ENCODE data around the gene MRPL50. TPM values are rescaled to one million over a fixed set of nuclear protein-coding genes. Genes with fewer than 3 reads are reported as not detected.

Gene MRPL50
- total RNA-seq, 4 donors from 2014 or later = 3.4 to 16.1 (median 9.5) TPM

DNA sequence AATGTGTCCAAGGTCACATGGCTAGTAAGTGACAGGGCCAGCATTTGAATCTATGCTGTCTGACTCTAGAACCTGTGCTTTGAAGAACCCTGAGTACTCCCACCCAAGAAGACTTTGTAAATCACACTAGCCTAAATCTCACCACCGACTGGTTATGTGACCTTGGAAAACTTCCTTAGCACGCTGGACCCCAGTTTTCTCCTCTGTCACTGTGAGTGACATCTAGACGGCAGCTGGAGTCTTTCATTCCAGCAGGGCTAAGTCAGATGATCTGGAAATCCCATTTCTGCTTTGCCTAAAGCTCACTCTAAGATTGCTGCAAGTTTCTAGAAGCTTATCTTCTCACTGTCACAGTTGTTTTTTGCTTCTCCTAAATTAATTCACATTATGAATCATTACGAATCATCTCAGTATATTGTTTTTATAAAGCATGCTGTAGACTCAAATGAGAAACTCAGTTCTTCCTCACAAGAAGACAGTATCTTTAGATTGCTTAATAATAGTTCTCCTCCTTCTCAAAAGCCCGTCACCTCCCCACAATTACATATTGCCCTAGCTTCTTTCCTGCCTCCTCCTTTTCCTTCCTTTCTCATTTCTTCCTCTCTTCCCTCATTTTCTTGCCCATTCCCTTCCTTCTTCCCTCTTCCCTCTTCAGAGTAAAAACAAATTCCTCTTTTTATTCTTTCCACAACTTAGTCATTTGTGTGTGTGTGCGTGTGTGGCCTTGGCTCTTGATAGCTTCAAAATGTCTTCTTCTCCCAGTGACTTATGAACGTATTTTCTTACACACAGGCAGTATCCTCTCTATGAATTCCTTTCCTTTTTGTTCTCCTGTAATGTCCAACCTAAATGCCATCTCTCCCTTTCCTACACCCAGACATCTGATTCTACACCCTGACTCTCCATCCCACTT, 20.4 kb upstream of the MRPL50 start:
- no peak overlapping the region for H3K27ac ChIP-seq
- no peak for DNase-seq
- intact Hi-C loops (cut with DNase I; ENCODE audit: low total_unique reads) (no loop called here), in situ Hi-C loops (cut with MboI; ENCODE audit: low pct_ligation_motif_present in 1 of 4, low pct_unique_long_range_greater_than_20kb in 1 of 4, low sequenced_read_pairs in 3 of 4) (no loop called here)
- H3K4me3 ChIP-seq = no peak overlapping the region
- TF ChIP-seq EP300 (IDR thresholded peaks at IDR 0.05; ENCODE audit: low read depth) (no peak), POLR2AphosphoS5 (IDR thresholded peaks at IDR 0.05) (no peak)
- TF ChIP-seq, protein P1, sequence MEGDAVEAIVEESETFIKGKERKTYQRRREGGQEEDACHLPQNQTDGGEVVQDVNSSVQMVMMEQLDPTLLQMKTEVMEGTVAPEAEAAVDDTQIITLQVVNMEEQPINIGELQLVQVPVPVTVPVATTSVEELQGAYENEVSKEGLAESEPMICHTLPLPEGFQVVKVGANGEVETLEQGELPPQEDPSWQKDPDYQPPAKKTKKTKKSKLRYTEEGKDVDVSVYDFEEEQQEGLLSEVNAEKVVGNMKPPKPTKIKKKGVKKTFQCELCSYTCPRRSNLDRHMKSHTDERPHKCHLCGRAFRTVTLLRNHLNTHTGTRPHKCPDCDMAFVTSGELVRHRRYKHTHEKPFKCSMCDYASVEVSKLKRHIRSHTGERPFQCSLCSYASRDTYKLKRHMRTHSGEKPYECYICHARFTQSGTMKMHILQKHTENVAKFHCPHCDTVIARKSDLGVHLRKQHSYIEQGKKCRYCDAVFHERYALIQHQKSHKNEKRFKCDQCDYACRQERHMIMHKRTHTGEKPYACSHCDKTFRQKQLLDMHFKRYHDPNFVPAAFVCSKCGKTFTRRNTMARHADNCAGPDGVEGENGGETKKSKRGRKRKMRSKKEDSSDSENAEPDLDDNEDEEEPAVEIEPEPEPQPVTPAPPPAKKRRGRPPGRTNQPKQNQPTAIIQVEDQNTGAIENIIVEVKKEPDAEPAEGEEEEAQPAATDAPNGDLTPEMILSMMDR (IDR thresholded peaks at IDR 0.05) = no peak
- H3K4me1 ChIP-seq = no peaks in the 10 kb centered on the region
- no peaks in the 10 kb centered on the region for H3K27me3 ChIP-seq
- WGBS, 2 donors (ENCODE audit: low coverage in 1 of 2) = 75 to 81% methylated on average over 7 of the region's 7 CpGs
- peaks cover 4 to 18% of the 10 kb centered on the region in 2 donors for H3K9me3 ChIP-seq
- no peaks in the 10 kb centered on the region for H3K36me3 ChIP-seq

DNA sequence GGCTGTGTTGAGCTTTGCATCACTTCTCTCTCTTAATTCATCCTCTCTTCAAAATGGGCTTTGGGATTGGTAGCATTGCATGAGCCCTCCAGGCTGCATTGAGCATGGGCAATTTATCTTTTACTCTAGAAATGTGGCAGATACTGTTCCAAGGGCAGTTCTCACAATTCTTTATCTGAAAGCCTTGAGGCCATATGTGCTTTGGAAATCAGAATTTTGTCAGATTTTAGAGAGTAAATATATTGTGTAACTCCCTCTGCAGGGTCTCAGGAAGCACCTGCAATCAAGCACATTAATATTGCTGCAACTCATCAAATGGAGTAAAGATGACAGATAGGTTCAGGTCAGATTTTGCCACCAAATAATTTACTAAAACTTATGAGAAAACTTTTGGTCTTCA, 19.6 kb upstream of the MRPL50 start:
- no peak overlapping the region for H3K27ac ChIP-seq
- TF ChIP-seq, protein P1 (IDR thresholded peaks at IDR 0.05) = no peak
- TF ChIP-seq POLR2AphosphoS5 (IDR thresholded peaks at IDR 0.05) = no peak
- TF ChIP-seq POLR2A (IDR thresholded peaks at IDR 0.05) = no peak
- TF ChIP-seq EP300 (IDR thresholded peaks at IDR 0.05; ENCODE audit: low read depth) = no peak
- no peak overlapping the region for H3K4me3 ChIP-seq
- H3K36me3 ChIP-seq = no peaks in the 10 kb centered on the region
- in situ Hi-C loops (cut with MboI; ENCODE audit: low pct_ligation_motif_present in 1 of 4, low pct_unique_long_range_greater_than_20kb in 1 of 4, low sequenced_read_pairs in 3 of 4) (no loop called here), intact Hi-C loops (cut with DNase I; ENCODE audit: low total_unique reads) (no loop called here)
- no peaks in the 10 kb centered on the region for H3K27me3 ChIP-seq
- peaks cover 12 to 26% of the 10 kb centered on the region in 2 donors for H3K9me3 ChIP-seq
- DNase-seq = no peak
- H3K4me1 ChIP-seq = no peaks in the 10 kb centered on the region

DNA sequence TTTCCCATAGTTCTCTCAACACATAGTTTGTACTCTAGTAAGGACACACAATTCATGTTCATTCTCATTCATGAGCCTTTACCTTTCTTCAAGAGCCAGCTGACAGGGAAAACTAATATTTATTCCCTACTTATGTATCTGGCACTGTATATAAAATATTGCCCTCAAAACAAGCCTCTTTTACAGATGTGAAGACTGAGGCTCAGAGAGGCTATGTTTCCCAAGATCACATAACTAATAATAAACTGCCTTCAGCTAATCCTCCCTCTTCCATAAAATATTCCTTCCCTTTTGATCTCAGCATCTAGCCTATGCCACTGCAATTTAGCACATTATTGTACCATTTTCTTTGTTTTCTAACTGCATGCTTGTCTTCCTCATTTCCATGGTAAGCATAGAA, 19.0 kb upstream of the MRPL50 start:
- no peaks in the 10 kb centered on the region for H3K36me3 ChIP-seq
- no peaks in the 10 kb centered on the region for H3K4me1 ChIP-seq
- H3K4me3 ChIP-seq = no peak overlapping the region
- no peak for DNase-seq
- in situ Hi-C loops (cut with MboI; ENCODE audit: low pct_ligation_motif_present in 1 of 4, low pct_unique_long_range_greater_than_20kb in 1 of 4, low sequenced_read_pairs in 3 of 4) = no loop called here
- intact Hi-C loops (cut with DNase I; ENCODE audit: low total_unique reads) = no loop called here
- H3K9me3 ChIP-seq = peaks cover 17 to 32% of the 10 kb centered on the region in 2 donors
- no peak overlapping the region for H3K27ac ChIP-seq
- no peaks in the 10 kb centered on the region for H3K27me3 ChIP-seq
- TF ChIP-seq POLR2A (IDR thresholded peaks at IDR 0.05) (no peak), POLR2AphosphoS5 (IDR thresholded peaks at IDR 0.05) (no peak), EP300 (IDR thresholded peaks at IDR 0.05; ENCODE audit: low read depth) (no peak)
- TF ChIP-seq, protein P1 (IDR thresholded peaks at IDR 0.05) = no peak

DNA sequence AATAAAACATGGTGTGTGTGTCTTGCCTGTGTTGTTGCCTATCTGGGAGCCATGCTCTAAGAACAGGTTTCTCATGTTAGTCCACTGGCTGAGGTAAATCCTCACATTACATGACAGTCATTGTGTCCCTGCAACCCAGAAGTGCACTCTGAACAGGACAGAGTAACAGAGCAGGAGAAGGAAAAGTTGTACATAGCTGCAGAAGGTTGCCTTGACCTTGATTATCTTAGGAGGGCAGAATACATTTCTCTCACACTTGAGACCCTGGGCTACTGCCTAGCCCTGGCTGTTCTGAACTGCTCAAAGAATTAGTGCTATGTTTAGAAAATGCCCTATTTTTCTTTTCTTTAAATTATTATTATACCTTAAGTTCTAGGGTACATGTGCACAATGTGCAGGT, 17.2 kb upstream of the MRPL50 start:
- H3K9me3 ChIP-seq = peaks cover 33 to 50% of the 10 kb centered on the region in 2 donors
- intact Hi-C loops (cut with DNase I; ENCODE audit: low total_unique reads) (no loop called here), in situ Hi-C loops (cut with MboI; ENCODE audit: low pct_ligation_motif_present in 1 of 4, low pct_unique_long_range_greater_than_20kb in 1 of 4, low sequenced_read_pairs in 3 of 4) (no loop called here)
- no peak for DNase-seq
- H3K27me3 ChIP-seq = no peaks in the 10 kb centered on the region
- H3K27ac ChIP-seq = no peak overlapping the region
- H3K4me1 ChIP-seq = no peaks in the 10 kb centered on the region
- H3K4me3 ChIP-seq = no peak overlapping the region
- TF ChIP-seq EP300 (IDR thresholded peaks at IDR 0.05; ENCODE audit: low read depth) (no peak), POLR2AphosphoS5 (IDR thresholded peaks at IDR 0.05) (no peak), POLR2A (IDR thresholded peaks at IDR 0.05) (no peak)
- TF ChIP-seq, protein P1 (IDR thresholded peaks at IDR 0.05) = no peak
- no peaks in the 10 kb centered on the region for H3K36me3 ChIP-seq

Measured in transverse colon (tissue), 4 donors.